AG04450 (cell line): ENCODE data around the gene PLEKHA8. TPM values are rescaled to one million over a fixed set of nuclear protein-coding genes. Genes with fewer than 3 reads are reported as not detected.

Source experiments
- CTCF ChIA-PET: fragments of 300-600, 350-600 bp; formaldehyde crosslinking; extraction: SDS; loops from one replicate; lab custom pipeline; 2022; ENCODE audit warnings: antibody characterized with exemption, inconsistent platforms; lab: Charles Lee
- POLR2A ChIA-PET: fragments of 350-600 bp; formaldehyde crosslinking; extraction: SDS; loops from one replicate; lab custom pipeline; 2021; ENCODE audit warnings: antibody characterized with exemption, inconsistent platforms; lab: Yijun Ruan, JAX
- DNase-seq: peaks from one replicate; pipeline ENCODE4 v3.0.0-alpha.2; 2011; ENCODE audit warnings: low read depth, low spot score
- H3K27ac ChIP-seq: one replicate; pipeline ENCODE4 v1.5.1; 2012; ENCODE audit warnings: low read depth, low read length, control low read depth
- H3K27me3 ChIP-seq: one replicate; pipeline ENCODE4 v1.6.0; 2012; ENCODE audit warnings: low read length; ENCODE audit not compliant: control insufficient read depth, insufficient read depth
- H3K4me3 ChIP-seq: 2 replicates; pipeline ENCODE4 v1.5.1; 2011; ENCODE audit warnings: mild to moderate bottlenecking, low read depth, low read length, control low read depth
- H3K9me3 ChIP-seq: 2 replicates; pipeline ENCODE4 v1.5.1; 2012; ENCODE audit warnings: low read length; ENCODE audit not compliant: control insufficient read depth, insufficient read depth
- polyA plus RNA-seq: library from polyadenylated mRNA; depleted of rRNA; stranded (reverse); fragments of >200 nt; gene quantifications from 2 replicates; pipeline ENCODE4 v1.2.3, GENCODE V29; 2011
- TF ChIP-seq, protein P1 (sequence below): IDR thresholded peaks from 2 replicates; pipeline ENCODE4 v1.5.1; 2011; ENCODE audit warnings: low read depth, low read length, control low read depth, inconsistent platforms

The PLEKHA8 gene
- polyA plus RNA-seq, 1 experiment: 12.6 TPM

DNA sequence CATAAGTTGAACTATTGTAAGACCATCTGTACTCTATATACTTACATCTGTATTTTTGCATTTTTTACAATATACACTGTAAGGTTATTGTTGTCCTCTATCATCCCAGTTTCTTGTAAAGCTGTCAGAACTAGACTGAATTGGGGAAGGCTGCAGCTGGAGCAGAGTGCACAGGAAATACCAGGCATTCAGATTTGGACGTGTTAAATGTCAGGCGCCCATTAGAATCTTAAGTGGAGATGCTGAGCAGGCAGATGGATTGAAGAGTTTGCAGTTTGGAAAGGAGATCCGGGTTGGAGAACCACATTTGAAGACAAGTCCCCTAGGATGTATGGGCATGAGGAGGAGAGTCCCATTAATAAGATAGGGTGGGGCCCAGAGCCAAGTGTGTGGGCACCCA is 147.0 kb downstream of the PLEKHA8 start:
- H3K9me3 ChIP-seq: no peaks in the 10 kb centered on the region
- no peak for DNase-seq
- ChIA-PET POLR2A (no interaction called here), CTCF (interaction anchor here (1.8 to 2.4 kb wide), 2 partner anchors 11 to 389 kb away, joined by 4 to 10 read pairs; no protein-coding TSS in a partner anchor)
- H3K4me3 ChIP-seq: no peak overlapping the region
- no peak overlapping the region for H3K27ac ChIP-seq
- TF ChIP-seq, protein P1, sequence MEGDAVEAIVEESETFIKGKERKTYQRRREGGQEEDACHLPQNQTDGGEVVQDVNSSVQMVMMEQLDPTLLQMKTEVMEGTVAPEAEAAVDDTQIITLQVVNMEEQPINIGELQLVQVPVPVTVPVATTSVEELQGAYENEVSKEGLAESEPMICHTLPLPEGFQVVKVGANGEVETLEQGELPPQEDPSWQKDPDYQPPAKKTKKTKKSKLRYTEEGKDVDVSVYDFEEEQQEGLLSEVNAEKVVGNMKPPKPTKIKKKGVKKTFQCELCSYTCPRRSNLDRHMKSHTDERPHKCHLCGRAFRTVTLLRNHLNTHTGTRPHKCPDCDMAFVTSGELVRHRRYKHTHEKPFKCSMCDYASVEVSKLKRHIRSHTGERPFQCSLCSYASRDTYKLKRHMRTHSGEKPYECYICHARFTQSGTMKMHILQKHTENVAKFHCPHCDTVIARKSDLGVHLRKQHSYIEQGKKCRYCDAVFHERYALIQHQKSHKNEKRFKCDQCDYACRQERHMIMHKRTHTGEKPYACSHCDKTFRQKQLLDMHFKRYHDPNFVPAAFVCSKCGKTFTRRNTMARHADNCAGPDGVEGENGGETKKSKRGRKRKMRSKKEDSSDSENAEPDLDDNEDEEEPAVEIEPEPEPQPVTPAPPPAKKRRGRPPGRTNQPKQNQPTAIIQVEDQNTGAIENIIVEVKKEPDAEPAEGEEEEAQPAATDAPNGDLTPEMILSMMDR: no peak
- H3K27me3 ChIP-seq: no peaks in the 10 kb centered on the region

DNA sequence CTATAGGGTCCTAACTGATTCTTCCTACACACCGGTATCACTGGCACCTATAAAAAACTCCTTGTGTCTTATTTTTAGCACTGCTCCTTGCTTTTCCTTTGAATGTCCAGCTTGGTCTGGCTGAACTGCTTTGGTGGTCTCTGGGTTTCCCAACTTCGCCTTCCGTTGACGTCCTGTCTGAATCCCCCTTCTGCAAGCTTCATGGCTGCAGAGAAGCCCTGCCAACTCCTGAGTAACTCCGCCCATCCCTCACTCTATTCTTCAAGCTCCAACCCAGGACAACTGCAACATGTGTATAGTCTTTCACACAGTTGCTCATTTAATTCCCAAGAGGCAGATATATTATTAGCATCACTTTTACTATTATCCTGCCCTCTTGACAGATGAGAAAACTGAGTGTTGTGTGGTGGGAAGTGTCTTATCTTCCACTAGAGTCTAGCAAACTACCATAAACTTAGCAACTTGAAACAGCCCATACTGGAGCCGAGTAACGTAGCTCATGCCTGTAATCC is 147.5 kb downstream of the PLEKHA8 start:
- POLR2A ChIA-PET: no interaction called here
- H3K4me3 ChIP-seq: no peak overlapping the region
- CTCF ChIA-PET: interaction anchor here (1.8 to 2.4 kb wide), 2 partner anchors 11 to 388 kb away, joined by 4 to 10 read pairs; no protein-coding TSS in a partner anchor
- H3K27ac ChIP-seq: no peak overlapping the region
- DNase-seq: no peak
- TF ChIP-seq, protein P1: no peak
- H3K9me3 ChIP-seq: no peaks in the 10 kb centered on the region
- H3K27me3 ChIP-seq: no peaks in the 10 kb centered on the region

DNA sequence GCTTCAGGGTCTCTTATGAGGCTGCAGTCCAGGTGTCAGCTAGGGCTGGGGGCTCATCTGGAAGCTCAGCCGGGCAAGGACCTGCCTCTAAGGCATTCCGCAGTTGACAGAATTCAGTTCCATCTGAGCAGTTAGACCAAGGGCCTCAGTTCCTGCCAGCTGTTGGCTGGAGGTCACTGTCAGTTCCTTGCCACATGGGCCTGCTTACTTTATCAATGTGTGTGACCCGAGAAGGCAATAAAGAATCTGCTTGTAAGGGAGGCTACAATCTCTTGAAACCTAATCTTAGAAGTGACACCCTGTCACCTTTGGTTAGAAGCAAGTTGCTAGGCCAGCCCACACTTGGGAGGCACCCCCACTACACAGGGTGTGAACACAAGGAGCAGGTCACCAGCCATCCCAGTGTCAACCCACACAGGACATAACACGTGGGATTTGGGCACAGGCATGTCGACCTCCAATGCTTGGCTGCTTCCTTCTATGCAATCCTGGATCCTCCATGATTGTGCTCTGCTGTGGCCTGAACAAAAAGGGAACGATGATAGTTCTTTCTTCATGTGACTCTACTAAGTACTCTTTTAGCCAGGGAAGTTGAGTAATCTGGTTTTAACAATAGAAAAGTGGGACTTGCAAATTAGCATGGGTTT is 148.4 kb downstream of the PLEKHA8 start:
- no peaks in the 10 kb centered on the region for H3K27me3 ChIP-seq
- TF ChIP-seq, protein P1: no peak
- no peaks in the 10 kb centered on the region for H3K9me3 ChIP-seq
- ChIA-PET CTCF (no interaction called here), POLR2A (no interaction called here)
- no peak overlapping the region for H3K4me3 ChIP-seq
- DNase-seq: no peak
- no peak overlapping the region for H3K27ac ChIP-seq

DNA sequence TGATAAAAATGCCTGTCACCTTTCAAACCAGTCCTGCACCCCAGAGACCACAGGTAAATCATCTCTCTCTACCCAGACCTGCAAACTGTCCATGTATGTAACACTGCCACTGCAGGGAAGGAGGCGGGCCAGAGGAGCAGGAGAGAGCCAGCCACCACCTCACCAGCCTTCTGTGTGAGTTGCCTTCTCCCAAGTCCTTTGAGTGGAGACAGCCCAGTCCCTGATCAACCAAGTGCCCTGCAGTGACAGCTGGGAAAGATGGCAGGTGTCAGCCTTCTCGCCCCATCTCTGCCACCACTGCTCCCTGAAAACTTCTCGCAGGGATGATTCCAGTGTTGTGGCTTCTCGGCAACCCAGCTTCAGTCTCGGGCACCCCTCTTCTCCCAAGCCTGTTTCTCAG is 149.0 kb downstream of the PLEKHA8 start:
- H3K9me3 ChIP-seq: no peaks in the 10 kb centered on the region
- H3K27ac ChIP-seq: no peak overlapping the region
- H3K4me3 ChIP-seq: no peak overlapping the region
- TF ChIP-seq, protein P1: no peak
- ChIA-PET POLR2A (no interaction called here), CTCF (interaction anchor here (2.5 kb wide), 1 partner anchor 13 kb away, joined by 7 read pairs; no protein-coding TSS in a partner anchor)
- no peaks in the 10 kb centered on the region for H3K27me3 ChIP-seq
- no peak for DNase-seq

DNA sequence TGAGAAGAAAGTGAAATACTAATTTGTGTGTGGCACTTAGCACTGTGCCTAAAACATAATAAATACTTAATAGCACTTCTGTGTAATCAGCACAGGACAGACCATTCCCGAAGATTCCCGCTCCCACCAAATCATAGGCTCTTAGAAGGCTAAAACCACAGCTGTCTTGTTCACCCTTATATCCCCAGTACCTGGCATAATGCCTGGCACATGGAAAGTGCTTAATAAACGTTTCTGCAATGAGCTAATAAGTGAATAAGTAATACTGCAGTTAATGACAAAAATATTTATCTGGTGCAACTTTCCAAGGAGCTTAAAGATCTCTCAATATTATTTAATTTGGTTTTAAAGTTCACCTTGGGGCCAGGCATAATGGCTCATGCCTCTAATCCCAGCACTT is 149.8 kb downstream of the PLEKHA8 start:
- CTCF ChIA-PET: interaction anchor here (0.7 to 2.5 kb wide), 2 partner anchors 14 to 88 kb away, joined by 3 to 7 read pairs; no protein-coding TSS in a partner anchor
- POLR2A ChIA-PET: no interaction called here
- TF ChIP-seq, protein P1: no peak
- no peak for DNase-seq
- H3K4me3 ChIP-seq: no peak overlapping the region
- no peaks in the 10 kb centered on the region for H3K9me3 ChIP-seq
- no peak overlapping the region for H3K27ac ChIP-seq
- H3K27me3 ChIP-seq: no peaks in the 10 kb centered on the region
